HG03558 (cell line): ENCODE results near the gene PATJ.
"Not testable (repeated sequence)": the region's sequence is repeated elsewhere in the genome, so short reads cannot be mapped to it uniquely, and the experiment has no call there.

Source experiments
- ATAC-seq: cut with Tn5 transposase; IDR thresholded peaks from one replicate; pipeline ENCODE4 v1.9.1; 2021; ENCODE audit warnings: moderate number of reproducible peaks; ENCODE audit not compliant: unreplicated experiment; ENCODE audit errors: extremely low read depth

Gene PATJ

DNA sequence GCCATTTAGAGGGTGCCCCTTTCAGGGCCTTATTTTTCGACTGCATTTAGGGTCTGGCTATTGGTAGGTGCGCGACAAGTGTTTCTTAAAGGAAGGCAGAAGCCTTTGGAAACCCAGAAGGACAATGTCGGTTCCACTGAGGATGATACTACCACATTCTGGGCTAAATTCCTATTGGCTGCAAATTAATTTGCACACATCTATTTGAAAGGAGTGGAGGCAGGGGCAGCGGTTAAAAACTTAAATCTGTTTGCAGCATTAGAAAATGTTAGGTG, 1.1 kb downstream of the PATJ start:
- no peak for ATAC-seq

DNA sequence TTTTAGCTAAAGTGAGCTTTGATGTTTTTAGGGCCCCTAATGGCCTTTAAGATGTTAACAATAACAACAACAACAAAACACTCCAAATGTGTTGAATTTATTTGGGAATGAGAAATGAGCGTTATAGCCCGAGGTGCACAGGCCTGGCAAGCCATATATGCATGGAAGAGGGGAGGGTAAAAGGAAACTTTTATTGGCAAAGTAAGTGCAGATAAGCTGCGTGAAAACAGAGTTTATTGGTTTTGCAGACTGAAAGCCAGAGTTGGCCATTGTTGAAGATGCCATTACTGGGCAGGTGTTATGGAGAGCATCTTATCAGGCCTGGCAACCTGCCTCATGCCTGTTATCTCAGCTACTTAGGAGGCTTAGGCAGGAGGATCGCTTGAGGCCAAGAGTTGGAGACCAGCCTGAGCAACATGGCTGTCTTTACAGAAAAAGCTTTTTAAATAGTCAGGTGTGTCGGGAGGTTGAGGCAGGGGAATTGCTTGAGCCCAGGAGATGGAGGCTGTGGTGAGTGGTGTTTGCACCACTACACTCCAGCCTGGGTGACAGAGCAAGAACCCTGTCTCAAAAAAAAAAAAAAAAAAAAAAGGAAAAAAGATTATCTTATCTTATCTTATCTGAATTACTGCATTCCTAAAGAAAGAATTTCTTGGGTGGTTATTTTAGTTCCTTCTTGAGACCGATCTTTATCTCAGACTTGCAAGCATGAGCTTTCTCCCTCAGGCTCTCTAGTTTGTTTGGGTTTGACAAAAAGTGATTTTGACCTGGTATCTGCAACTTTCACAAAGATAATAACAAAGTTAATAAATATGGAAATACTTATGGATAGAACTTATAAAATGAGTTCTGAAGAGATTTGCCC, 1.7 kb downstream of the PATJ start:
- ATAC-seq = no peak

DNA sequence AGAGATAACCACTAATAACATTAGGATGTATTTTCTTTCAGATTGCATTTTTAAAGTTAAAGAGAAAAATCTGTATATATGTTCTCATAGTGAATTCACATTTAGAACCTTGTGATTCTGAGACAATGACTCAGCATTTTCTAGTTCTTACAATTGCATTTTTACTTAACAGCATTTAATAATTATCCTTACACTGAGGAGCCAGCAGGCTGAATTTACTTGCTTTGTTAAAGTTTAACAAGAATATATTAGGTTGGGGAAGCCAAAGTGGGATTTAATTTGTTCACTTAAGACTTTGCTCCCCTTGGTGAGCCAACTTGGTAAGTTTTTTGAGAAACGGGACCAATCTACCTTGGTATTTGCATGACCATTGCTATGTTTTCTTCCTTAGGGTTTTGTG, 4.5 kb downstream of the PATJ start:
- no peak for ATAC-seq

DNA sequence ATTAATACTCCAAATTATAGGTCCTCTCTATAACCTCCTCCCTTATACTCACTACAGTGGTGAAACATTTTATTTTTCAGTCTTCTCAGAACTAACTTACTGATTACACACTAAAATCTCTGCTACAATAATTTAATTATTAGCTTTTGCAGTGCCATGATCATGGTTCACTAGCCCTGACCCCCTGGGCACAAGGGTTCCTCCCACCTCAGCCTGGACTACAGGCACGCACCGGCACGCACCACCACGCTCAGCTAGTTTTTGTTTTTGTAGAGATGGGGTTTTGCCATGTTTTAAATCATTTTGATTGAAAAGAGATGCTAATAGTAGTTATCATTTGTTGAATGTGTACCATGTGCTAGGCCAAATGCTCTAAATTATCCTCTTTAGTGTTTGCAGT, 6.3 kb downstream of the PATJ start:
- ATAC-seq = no peak

DNA sequence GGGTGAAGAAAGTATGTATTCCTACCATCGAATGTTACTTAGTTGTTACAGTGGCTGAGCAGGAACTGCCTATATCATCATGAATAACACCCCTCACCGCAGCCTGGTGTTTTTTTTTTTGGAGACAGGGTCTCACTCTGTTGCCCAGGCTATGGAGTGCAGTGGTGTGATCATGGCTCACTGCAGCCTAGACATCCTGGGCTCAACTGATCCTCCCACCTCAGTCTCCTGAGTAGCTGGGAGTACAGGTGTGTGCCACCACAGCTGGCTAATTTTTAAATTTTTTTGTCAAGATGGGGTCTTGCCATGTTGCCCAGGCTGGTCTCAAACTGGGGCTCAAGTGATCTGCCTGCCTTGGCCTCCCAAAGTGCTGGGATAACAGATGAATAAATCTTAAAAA, 7.3 kb downstream of the PATJ start:
- ATAC-seq = no peak

DNA sequence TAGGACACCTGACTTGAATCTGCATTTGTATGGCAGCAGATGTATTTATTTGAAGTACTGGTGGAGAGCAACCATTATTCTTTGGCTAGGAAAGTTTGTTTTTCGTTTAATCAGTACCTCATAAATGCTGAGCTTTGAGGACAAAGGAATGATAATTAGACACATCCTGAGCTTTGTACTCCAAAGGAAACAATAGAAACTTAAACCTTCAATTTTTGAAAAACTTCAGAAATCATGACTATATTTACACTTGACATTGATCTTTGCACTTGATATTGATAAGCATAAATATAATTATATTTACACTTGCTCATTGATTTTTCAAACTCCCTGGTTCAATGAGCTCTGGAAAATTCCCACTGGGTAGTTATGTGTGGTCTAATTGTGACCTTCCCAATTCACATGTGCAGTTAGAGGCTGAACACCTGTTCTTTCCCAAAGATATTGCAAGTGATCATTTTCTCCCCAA, 10.7 kb downstream of the PATJ start:
- no peak for ATAC-seq

DNA sequence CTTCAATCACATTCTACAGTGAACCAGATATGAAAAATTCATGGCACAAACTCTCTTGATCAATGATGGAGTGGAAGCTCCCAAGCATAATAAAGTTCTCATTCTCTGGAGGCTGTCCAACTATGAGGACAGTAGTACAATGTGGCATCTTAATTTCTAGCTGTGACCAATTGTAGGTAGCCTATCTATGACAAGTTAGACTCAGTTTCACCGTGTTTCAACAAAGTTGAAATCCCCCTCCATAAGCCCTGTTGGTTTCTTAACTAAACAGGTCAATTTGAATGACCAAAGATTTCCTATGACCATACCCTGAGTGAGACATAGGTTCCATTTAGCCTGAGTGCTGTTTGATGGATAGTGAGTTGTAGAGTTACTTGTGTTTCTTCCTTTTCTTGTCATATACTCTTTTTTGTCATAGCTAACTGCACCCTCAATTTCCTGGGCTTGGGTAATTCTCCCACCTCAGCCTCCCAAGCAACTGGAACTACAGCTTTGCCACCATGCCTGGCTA, 11.8 kb downstream of the PATJ start:
- no peak for ATAC-seq

DNA sequence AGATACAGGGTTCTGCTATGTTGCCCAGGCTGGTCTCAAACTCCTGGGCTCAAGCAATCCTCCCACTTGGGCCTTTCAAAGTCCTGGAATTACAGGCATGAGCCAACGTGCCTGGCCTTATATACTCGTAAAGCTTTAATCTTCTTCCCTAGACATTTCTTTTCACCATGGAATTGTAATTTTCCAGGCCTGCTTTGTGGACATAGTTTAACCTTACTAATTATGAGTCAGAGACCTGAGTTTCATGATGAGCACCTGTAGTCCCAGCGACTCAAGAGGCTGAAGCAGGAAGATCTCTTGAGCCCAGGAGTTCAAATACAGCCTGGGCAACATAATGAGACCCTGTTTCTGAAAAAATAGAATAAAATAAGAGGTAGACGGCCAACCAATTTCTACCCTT, 12.3 kb downstream of the PATJ start:
- ATAC-seq = no peak

DNA sequence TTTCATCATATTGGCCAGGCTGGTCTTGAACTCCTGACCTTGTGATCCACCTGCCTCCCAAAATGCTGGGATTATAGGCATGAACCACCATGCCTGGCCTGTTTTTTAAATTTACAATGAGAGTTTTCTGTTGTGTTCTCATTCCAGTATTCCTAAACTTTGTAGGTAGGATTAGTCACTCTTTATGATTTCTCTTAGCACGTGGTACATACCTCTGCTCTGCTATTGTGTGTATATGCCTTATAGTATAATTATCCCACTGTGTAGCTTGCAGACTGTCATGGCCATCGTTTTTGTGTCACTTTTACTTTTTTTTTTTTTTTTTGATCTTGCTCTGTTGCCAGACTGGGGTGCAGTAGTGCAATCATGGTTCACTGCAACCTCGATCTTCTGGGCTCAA, 14.5 kb downstream of the PATJ start:
- no peak for ATAC-seq

DNA sequence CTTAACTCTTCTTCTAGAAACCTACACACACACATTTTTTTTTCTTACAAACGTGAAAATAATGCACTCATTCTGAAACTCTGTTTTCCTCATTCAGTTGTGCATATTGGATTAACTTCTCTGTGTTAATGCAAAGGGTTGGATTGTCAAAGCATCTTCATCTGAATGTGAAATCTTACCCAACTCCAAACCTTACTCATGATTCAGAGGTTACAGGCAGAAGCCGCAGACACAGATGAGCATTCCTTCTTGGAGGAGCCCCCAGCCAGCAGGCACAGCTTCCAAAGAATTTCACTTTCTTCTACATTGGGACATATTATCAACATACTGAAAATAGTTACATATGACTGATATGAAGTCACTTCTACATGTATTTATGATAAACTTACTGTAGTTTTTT, 15.7 kb downstream of the PATJ start:
- ATAC-seq = no peak

DNA sequence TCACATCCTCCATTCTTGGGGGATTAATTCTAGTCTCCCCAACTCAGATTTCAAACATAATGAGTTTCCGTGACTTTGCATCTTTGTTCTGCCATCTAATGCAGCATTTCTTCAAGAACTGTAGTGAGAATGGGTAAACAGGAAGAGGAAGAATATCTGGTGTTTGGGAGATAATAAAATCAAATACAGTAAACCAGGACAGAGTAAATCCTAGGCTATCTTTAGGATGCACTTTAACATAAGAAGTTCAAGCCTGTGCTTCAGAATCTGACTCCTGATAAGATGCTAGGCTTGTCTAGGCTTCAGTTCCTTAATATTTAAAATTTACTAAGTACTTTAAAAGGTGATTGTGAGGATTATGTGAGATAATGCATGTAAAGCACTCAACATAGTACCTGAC, 27.9 kb downstream of the PATJ start:
- ATAC-seq = no peak

DNA sequence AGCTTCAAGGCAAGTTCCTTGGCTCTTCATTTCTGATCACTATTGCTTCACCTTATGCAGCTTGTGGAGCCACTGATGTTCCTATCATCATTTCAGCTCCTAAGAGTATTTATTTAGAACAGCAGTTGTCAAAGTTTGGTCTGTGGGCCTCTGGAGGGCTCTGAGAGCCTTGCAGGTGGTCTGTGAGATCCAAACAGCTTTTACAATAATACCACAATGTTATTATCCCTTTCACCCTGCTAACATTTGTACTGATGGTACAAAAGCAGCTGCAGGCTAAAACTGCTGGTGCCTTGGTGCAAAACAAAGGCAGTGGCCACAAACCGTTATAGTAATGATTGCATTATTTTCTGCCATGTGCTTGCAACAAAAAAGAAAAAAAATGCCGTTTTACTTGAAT, 33.8 kb downstream of the PATJ start:
- no peak for ATAC-seq

DNA sequence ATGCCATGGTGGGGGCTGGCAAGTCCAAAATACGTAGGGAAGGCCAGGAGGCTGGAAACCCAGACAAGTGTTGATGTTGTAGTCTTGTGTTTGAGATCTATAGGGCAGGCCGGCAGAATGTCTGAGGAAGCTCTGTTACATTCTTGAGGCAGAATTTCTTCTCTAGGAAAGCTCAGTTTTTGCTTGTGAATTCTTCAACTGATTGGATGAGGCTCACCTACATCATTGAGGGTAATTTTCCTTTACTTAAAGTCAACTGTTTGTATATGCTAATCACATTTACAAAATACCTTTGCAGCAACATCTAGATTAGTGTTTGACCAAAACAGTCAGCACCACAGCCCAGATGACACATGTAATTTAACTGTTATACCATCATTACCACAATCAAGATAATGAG, 37.0 kb downstream of the PATJ start:
- no peak for ATAC-seq

DNA sequence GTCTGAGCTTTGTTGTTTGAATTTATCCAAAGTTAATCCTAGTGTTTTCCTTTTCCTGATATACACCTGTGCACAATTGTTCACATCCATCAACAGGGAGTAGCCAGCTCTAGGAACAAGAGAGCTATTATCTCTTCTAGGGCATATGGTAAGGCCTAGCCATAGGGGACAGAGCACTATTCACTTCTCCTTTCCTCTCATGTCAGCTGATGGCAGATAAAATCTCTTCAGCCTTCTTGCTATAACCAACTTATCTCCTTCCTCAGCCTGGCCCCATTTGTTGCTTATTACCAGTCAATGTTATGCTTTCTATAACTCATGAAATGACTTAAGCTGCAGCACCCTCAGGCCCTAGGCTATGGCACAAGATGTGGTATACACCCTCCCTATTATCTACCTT, 38.9 kb downstream of the PATJ start:
- ATAC-seq = no peak

DNA sequence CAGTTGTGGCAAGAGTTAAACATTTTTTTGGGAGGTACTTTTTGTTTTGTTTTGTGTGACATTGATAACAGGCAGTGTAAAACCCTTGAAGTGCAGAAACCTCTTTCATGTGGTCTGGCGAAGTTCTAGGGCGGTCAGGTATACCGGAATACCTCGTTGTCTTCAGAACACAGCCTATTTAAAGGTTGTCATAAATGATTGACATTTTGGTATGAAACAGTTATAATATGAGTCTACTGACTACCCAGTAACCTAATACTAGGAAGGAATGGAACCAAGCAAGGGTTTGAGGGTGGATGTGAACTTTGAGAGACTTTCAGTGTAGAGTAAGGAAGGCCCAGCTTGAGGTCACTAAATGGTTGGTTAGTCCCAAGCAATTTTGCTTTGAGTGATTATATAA, 40.5 kb downstream of the PATJ start:
- peak; percentile 85 for ATAC-seq

DNA sequence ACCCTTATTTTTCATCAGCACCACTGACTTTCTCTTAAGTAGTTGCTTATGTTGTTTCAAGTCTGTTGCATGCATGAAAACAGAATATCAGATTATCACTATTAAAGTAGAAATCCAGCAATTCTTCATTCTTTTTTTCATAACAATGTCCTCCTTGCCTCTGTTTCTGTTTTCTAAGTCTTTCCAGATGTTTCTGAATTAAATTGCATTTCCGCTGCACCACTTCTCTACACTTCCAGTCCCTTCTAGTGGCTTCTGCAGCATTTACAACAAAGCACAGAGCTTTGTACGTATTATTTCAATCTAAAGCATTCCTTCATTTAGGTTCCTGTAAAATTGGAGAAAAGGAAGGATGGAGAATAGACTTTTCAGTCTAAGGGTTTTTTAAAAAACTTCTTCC, 42.4 kb downstream of the PATJ start:
- no peak for ATAC-seq

DNA sequence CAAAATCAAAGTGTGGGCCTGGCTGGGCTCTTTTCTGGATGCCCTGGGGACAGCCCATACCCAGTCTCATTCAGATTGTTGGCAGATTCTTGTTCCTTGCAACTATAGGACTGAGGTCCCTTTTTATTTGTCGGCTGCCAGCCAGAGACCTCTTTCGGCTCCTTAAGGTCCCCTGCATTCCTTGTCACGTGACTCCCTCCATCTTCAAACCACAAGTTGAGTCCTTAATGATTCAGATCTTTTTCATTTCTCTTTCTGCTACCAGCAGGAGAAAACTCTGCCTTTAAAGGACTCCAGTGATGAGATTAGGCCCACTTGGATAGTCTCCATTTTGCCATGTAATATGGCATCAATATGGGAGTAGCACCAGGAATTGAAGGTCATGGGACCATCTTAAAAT, 48.6 kb downstream of the PATJ start:
- no peak for ATAC-seq

DNA sequence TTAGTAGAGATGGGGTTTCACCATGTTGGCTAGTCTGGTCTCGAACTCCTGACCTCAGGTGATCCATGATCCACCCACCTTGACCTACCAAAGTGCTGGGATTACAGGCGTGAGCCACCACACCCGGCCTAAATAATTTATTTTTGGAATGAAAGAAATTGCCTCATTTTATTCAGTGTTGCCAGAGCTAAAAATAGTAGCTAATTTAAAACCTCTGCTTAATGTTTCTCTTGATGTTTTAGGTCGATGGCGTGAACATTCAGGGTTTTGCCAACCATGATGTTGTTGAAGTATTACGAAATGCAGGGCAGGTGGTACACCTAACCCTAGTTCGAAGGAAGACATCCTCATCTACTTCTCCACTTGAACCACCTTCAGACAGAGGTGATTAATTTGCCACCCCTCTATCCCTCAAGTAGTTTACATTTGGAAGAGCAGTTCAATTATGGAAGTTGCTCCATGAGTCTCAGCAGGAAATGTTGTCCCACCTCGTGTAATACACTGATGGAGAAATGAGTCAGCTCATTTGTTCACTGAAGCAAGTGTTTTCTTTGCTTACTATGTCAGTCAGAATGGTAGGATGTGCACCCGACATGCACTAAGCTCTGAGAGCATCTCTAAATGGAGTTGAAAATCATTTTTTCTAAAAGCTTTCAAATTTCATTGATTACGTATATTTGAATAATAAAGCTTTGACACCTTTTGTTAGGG, 54.9 kb downstream of the PATJ start:
- ATAC-seq = no peak

DNA sequence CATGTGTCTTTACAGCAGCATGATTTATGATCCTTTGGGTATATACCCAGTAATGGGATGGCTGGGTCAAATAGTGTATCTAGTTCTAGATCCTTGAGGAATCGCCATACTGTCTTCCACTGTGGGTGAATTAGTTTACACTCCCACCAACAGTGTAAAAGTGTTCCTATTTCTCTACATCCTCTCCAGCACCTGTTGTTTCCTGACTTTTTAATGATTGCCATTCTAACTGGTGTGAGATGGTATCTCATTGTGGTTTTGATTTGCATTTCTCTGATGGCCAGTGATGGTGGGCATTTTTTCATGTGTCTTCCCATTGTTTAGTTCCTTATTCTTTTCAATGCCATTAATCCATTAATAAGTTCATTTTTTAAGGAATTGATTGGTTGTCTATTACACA, 58.8 kb downstream of the PATJ start:
- not testable (repeated sequence) for ATAC-seq

DNA sequence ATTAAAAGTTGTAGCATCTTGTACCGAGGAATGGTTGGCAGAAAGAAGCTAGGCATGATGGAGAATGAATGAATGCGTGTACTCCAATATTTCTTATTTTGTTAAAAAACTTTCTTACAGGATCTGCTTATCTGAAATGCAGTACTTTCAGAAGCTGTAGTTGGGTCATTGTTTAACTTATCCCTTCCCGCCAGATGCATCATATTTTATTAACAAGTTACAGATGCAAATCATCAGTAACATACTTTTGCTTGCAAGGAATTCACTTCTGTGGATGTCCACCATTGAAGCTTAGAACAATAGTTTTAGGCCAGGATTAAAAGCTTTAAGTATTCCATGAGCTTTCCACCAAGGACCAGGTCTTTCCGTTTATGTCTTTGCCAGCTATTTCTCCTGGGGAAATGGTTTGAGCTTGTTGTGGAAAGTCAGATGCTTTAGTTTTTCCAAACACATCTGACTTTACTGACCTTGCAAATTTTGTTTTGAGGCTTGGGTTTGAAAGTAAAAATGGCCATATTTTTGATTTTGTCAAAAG, 65.4 kb downstream of the PATJ start:
- no peak for ATAC-seq

DNA sequence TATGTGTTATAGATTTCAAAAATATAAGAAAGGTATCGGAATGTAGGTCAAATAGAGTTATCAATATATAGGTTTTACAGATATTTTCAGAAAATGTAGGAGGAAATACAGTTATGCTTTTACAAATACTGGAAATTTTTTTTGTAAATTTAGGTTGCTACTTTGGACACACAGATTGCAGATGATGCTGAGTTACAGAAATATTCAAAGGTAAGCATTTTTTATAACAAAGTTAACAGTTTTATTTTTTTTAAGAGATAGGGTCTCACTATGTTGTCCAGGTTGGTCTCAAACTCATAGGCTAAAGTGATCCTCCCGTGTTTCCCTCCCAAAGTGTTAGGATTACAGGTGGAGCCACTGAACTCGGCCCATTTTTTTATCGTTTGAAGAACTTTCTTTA, 66.0 kb downstream of the PATJ start:
- no peak for ATAC-seq

DNA sequence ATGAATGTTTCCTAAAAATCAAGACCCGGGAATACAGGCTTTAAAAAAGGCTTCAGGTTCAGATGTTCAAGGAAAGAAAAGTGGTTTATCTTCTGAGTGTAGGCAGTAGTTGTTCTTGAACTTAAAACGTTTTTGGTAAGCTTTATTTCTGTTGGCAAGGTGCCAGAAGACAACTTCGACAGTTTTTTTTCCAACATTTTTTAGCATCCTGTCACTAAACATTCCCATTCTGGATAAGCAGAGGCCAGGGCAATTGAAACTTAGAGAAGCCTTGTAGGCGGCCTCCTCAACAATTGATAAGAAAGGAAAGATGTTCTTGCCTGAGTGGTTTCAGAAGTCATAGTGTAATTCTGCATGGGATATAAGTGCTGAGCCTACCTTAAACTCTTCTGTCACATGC, 66.7 kb downstream of the PATJ start:
- ATAC-seq = no peak
